ENCODE results near the gene FBXL20. TPM values are rescaled to one million over a fixed set of nuclear protein-coding genes. Genes with fewer than 3 reads are reported as not detected.

FBXL20 gene
- polyA plus RNA-seq, 1 of the 3 experiments (the other 2 are of a cell fraction) = 2.2 TPM

GRCh38 chr17:39332092-39332491 lies 69.3 kb downstream of the FBXL20 start:
- H3K4me3 ChIP-seq (ENCODE audit: low read depth in 2 of 2, low read length in 1 of 2) = no peak overlapping the region
- TF ChIP-seq FOXM1 (IDR thresholded peaks at IDR 0.05; ENCODE audit: low read depth) = no peak
- no peak for TF ChIP-seq MAX (IDR thresholded peaks at IDR 0.05; ENCODE audit: low read depth)
- TF ChIP-seq SIN3A (IDR thresholded peaks at IDR 0.05; ENCODE audit: borderline replicate concordance, low read depth, low read length) = no peak
- no peak for TF ChIP-seq EP300 (IDR thresholded peaks at IDR 0.05; ENCODE audit: borderline replicate concordance in 1 of 2, low read depth in 1 of 2, low read length in 1 of 2)
- TF ChIP-seq ELF1 (IDR thresholded peaks at IDR 0.05) = no peak
- no peak for TF ChIP-seq JUND (IDR thresholded peaks at IDR 0.05)
- no peak for TF ChIP-seq RCOR1 (IDR thresholded peaks at IDR 0.05; ENCODE audit: low read length)
- no peak for TF ChIP-seq USF1 (IDR thresholded peaks at IDR 0.05; ENCODE audit: borderline replicate concordance, low read depth)
- no peak for TF ChIP-seq GATA2 (CRISPR knock-in tag; IDR thresholded peaks at IDR 0.05)
- TF ChIP-seq CTCF (IDR thresholded peaks at IDR 0.05) = no peak
- no peak for TF ChIP-seq EZH2phosphoT487 (IDR thresholded peaks at IDR 0.05; ENCODE audit: borderline replicate concordance, low read depth)
- no peak for TF ChIP-seq TAF1 (IDR thresholded peaks at IDR 0.05; ENCODE audit: borderline replicate concordance, low read depth, low read length)
- TF ChIP-seq TEAD4 (IDR thresholded peaks at IDR 0.05; ENCODE audit: borderline replicate concordance, insufficient read depth) = no peak
- no peak for TF ChIP-seq REST (IDR thresholded peaks at IDR 0.05; ENCODE audit: low read depth, low read length)
- no peak for TF ChIP-seq PBX3 (IDR thresholded peaks at IDR 0.05)
- DNase-seq = no peak
- WGBS (ENCODE audit: low lambda C conversion rate) = 94% methylated on average over 5 of the region's 5 CpGs
- POLR2A ChIA-PET = no interaction called here
- CTCF ChIA-PET = interaction anchor here (1.7 kb wide), 1 partner anchor 290 kb away, joined by 4 read pairs; no protein-coding TSS in a partner anchor
- H3K27me3 ChIP-seq (ENCODE audit: insufficient read depth) = no peaks in the 10 kb centered on the region
- no peak overlapping the region for H2AFZ ChIP-seq (ENCODE audit: low read depth)
- H3K9me3 ChIP-seq = no peaks in the 10 kb centered on the region
- no peaks in the 10 kb centered on the region for H3K79me2 ChIP-seq (ENCODE audit: insufficient read depth)
- H3K4me2 ChIP-seq = no peak overlapping the region
- H3F3A ChIP-seq (replicated peaks; ENCODE audit: insufficient read depth) = no peaks in the 10 kb centered on the region
- peaks cover 0 to 3% of the 10 kb centered on the region in 2 experiments for H3K36me3 ChIP-seq (replicated peaks in 1 of 2; ENCODE audit: control insufficient read depth in 1 of 2, insufficient read depth in 2 of 2, low read length in 1 of 2)
- H3K9ac ChIP-seq = no peak overlapping the region
- no peaks in the 10 kb centered on the region for H3K9me2 ChIP-seq
- no peaks in the 10 kb centered on the region for H4K20me1 ChIP-seq (ENCODE audit: insufficient read depth)
- H3K27ac ChIP-seq (ENCODE audit: low read depth in 2 of 2, low read length in 1 of 2) = no peak overlapping the region
- no peaks in the 10 kb centered on the region for H3K4me1 ChIP-seq (ENCODE audit: control insufficient read depth in 1 of 2, insufficient read depth in 2 of 2, low read depth in 1 of 2, low read length in 1 of 2)

Measured in SK-N-SH (cell line).